Measurements from ENCODE around the gene SMTNL2.

Gene SMTNL2

DNA sequence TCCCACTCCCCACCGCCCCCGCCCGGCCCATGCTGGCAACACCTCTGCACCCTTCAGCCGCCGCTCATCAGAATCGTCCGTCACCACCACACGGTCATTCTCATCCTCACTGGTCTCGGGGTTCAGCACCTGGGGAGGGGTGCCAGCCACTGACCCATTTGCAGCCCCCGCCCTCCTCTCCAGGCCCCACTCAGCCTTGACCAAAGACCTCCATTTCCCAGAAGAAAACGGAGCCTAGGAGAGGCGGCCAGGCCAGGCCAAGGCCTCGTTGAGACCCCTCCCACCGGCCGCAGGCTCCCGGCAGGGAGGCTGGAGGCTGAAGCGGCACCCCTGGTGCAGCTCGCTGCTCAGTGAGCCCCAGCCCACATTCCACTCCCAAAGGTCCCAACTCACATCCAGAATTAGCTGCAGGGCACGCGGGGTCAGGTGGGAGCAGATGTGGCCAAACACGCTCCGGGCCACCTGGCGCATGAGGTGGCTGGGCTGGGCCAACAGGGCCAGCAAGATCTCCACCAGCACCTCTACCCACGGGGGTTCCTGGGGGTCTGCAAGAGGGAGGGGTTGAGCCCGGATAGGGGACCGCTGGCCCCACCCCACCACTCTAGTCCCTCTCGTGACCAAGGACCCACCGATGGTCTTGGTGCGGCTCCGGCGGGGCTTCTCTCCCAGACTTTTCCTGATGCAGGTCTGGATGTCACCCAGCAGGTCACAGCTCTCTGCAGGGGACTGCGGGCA, 38.9 kb upstream of the SMTNL2 start:
- no peak for DNase-seq

GRCh38 chr17:4547118-4547906, 37.0 kb upstream of the SMTNL2 start:
- DNase-seq = no peak

GRCh38 chr17:4548061-4548461, 36.3 kb upstream of the SMTNL2 start:
- no peak for DNase-seq

GRCh38 chr17:4548721-4549531, 35.4 kb upstream of the SMTNL2 start:
- DNase-seq = no peak

GRCh38 chr17:4549781-4550533, 34.4 kb upstream of the SMTNL2 start:
- DNase-seq = no peak

DNA sequence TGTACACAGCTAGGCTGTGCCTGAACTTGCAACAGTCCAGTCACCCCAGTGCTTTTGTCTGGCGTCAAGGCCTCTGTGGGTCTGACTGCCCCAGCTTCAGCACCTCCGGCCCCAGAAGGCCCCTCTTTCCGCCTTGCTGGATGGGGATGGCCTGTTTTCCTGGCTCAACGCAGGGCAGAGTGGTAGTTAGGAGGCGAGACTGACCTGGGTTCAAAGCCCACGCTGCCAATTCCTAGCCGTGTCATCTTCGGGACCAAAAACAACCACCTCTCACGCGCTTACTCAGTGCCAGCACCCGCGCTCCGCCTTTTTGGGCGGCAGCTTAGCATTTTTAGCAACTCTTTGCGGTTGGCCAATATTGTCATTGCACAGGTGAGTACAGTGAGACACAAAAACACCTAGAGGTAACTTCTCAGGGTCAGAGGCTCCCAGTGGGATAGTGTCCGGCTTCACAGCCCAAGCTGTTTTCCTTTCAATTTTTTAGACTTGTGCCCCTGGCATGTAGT, 33.7 kb upstream of the SMTNL2 start:
- no peak for DNase-seq

DNA sequence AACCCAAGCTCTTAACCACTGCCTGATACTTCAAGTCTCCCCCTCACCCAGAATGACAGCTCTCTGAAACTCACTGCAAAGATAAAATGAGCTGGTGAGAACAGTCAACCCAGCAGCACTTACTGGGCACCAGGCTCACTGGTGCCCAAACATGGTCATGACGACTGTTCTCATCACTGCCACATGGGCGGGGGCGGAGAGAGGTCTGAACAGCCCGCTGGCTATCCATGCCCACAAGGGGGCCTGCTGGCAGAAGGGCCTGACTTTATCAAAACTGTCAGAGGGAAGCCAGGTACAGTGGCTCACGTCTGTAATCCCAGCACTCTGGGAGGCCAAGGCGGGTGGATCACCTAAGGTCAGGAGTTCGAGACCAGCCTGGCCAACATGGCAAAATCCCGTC, 33.2 kb upstream of the SMTNL2 start:
- DNase-seq = no peak

DNA sequence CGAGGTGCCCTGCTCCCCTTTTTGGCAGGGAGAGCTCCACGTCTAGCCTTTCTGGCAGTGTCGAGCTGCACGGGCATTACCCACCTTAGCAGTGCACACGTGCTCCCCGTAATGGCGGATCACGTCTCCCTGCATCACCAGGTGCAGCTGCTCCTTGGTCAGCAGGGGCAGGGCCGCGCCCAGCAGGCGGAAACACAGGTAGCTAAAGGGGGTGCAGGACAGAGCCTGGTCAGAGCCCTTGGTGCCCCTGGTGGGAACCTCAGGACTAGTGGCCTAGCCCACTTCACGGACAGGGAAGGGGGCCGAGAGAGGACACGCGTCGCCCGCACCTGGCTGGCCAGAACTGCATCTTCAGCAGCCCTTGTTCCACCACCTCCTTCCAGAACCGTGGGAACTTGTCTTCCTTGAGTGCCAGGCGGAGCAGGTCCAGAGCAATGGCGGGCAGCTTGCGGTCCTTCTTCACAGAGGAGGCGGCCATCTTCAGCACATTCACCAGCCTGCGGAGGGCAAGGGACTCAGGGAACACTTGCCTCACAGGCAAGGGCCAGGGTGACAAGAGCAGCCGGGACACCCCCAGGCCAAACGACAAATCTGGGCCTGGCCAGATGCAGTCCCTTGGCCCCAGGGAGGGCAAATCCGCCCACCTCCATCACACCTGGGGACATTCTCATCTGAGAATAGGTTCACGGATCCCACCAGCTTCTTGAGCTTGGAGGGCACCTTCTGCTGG, 32.4 kb upstream of the SMTNL2 start:
- DNase-seq = no peak

DNA sequence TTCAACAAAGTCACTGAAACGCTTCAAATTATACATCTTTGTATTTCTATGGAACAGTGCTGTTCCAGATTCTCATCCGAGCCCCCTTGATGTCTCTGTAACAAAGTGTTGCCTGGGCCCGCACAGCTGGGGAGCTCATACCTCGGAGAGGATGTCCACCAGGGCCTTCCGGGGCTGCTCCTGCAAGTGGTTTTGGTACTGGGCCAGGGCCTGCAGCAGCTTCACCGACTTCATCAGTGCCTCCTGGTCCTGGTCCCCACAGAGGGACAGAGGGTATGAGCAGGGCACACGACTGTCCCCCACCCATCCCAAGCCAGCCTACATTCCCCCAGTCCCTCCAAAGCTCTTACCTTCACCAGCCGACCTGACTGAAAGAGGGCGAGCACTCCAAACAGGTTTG, 30.7 kb upstream of the SMTNL2 start:
- DNase-seq = no peak

DNA sequence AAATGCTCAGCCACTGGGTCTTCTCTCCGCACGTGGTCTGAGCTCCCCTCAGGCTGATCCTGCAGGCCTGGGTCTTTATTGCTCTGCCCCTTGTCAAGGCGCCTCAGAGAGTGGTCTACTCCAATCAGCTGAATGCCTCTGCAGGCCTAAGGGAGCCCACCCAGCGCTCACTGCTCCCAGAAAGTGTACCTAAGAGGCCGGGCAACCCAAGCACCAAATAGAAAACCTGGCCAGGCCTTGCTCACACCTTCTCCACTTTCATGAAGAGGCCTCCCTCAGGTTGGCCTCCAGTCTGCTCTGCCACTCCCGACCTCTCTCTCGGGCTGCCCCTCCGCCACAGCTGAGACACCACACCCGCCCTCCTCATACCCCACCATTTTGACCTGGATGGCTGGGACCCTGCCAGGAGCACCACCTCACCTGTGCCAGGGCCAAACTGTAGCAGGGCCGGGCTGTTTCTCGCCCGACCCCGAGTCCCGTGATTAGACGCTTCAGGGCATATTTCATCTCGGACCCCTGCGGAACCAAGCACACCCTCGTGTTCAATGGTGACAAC, 29.8 kb upstream of the SMTNL2 start:
- no peak for DNase-seq

DNA sequence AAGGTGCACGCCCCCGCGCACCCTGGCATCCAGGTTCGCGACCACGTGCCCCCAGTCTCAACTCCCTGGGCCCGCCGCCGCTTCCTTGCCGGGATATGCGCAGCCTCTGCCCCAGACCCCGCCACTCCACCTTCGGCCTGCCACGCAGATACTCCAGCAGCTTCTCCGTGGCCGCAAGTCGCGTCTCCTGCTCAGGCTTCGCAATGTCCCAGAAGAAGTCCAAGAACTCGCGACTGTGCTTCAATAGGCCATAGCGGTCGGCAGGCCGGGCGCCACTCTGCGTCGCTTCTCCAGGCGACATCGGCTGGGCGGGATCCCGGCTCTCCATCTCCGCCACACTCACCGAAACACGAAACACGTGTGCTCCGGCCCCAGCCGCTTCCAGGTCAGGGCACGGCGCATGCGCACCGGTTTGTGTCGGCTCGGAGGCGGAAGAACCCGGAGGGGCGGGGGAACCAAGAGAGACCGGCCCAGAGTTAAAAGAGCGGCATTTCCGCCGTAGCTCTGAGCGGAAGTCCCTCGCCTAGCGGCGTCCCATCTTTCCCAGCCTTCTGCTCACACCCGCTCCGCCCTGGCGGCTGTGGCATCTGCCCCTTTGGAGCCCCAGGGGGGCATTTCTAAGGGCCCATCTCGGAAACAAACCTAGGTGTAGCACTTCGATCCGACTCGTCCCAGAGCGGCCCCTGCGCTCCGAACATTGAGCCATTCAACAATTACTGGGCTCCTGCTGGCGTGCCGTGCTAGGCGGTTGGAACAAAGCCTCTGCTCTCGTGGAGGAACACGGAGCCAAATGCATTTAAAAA, 29.1 kb upstream of the SMTNL2 start, which contains the start of gene MYBBP1A:
TSS of gene MYBBP1A (minus strand) at position 388 of the 803 bp plus-strand sequence. CDS start at position 328, 60 bp downstream.
- DNase-seq = peak; percentile 68

GRCh38 chr17:4555873-4556759, 28.2 kb upstream of the SMTNL2 start:
- DNase-seq = no peak

DNA sequence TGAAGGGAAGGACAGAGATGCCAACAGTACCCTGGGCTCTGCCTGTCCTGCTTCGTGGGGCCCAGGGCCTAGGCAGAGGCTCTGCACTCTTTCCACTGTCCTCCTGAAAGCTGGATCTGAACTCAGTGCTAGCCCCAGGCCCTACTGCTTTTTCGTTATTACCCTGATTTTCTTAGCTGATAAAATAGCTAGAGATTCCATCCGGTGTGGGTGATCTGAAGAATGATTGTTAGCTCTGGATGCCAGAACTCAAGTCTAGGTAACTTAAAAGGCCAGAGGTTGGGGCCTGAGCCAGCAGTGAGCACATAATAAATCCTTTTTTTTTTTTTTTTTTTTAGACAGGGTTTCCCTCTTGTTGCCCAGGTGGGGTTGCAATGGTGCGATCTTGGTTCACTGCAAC, 27.3 kb upstream of the SMTNL2 start:
- no peak for DNase-seq

DNA sequence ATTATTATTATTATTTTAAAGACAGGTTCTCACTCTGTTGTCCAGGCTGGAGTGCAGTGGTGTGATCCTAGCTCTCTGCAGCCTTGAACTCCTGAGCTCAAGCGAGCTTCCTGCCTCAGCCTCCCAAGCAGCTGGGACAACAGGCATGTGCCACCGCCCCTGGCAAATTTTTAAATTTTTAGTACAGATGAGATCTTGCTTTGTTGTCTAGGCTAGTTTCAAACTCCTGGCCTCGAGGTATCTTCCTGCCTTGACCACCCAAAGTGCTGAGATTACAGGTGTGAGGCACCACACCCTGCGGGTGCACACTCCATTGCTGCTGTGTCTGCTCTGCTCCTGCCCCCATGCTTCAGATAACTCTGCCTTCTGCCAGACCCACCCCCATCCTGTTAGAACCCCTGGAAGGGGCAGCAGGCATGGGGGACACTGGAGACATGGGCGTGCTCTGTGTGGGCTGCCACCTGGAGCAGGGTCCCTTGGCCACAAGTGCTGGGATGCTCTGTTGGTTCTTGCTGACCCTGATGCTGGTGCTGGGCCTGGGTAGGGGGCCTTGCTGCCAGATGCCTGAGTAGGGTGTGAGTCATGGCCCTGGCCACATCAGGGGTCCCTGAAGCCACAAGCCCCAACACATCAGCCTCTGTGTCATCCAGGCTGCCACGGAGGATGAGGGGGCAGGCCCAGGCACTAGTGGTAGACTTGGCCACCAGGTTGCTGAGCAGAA, 26.5 kb upstream of the SMTNL2 start:
- no peak for DNase-seq

DNA sequence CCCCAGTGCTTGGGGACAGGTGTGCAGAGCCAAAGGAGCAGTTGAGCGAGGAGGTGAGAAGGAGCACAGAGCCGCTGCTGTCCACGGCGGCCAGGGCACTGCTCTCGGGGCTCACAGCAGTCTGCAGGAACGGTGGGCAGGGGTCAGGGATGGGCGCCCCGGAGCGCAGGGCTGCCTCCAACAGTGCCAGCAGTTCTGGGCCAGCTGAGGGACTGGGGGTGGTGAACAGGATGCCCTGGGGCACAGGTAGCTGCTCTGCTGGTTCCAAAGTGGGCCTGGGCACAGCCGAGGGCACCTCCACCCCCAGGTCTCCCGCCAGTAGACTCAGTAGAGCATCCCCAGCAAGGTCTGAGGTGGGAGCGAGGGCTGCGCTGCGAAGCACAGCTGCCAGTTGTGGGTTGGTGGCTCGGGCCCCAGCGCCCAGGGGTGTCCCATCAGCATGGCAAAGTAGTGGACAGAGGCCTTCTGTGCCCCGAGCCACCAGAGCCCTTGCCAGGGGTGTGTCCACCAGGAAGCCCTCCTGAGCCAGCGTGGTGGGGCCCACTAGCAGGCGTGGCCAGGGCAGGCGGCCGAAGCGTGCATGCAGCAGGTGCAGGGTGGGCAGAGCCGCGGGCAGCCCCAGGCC, 25.9 kb upstream of the SMTNL2 start:
- DNase-seq = no peak

GRCh38 chr17:4559139-4559791, 25.1 kb upstream of the SMTNL2 start:
- no peak for DNase-seq

- no peak for DNase-seq
Observed at GRCh38 chr17:4559966-4560365, 24.4 kb upstream of the SMTNL2 start.

- DNase-seq = no peak
Observed at GRCh38 chr17:4560421-4560820, 23.9 kb upstream of the SMTNL2 start, which contains the start of gene GGT6. GGT6 (minus strand) TSS chr17:4560577; CDS start chr17:4560521, 56 bp downstream.

All from KG1 (cell line).